Activated T-cell treated with anti-CD3 and anti-CD28 coated beads for 24 hours (primary cell): ENCODE measurements around the gene HHIP.

ENCODE experiments used
- DNase-seq: peaks from one replicate; pipeline ENCODE4 v3.0.0-alpha.2; 2020; ENCODE audit warnings: low read depth

The HHIP gene

GRCh38 chr4:144658015-144658567 is 12.1 kb downstream of the HHIP start:
- DNase-seq, result no peak

GRCh38 chr4:144658903-144659302 is 12.9 kb downstream of the HHIP start:
- no peak for DNase-seq

- no peak for DNase-seq
Observed at GRCh38 chr4:144659447-144659846, 13.5 kb downstream of the HHIP start.

GRCh38 chr4:144663834-144664475 is 18.0 kb downstream of the HHIP start:
- DNase-seq, result no peak

GRCh38 chr4:144666539-144667175 is 20.7 kb downstream of the HHIP start:
- no peak for DNase-seq

GRCh38 chr4:144667500-144667899 is 21.5 kb downstream of the HHIP start:
- DNase-seq, result no peak

- no peak for DNase-seq
Observed at GRCh38 chr4:144670776-144671175, 24.8 kb downstream of the HHIP start.

GRCh38 chr4:144674711-144675110 is 28.8 kb downstream of the HHIP start:
- DNase-seq, result no peak

GRCh38 chr4:144681806-144682205 is 35.9 kb downstream of the HHIP start:
- DNase-seq, result no peak

GRCh38 chr4:144683516-144683915 is 37.6 kb downstream of the HHIP start:
- no peak for DNase-seq

GRCh38 chr4:144685911-144686310 is 40.0 kb downstream of the HHIP start:
- no peak for DNase-seq

GRCh38 chr4:144686921-144687320 is 41.0 kb downstream of the HHIP start:
- DNase-seq, result no peak

- no peak for DNase-seq
Observed at GRCh38 chr4:144687466-144687865, 41.5 kb downstream of the HHIP start.

GRCh38 chr4:144688035-144688569 is 42.1 kb downstream of the HHIP start:
- DNase-seq, result no peak

GRCh38 chr4:144689125-144689524 is 43.2 kb downstream of the HHIP start:
- no peak for DNase-seq

GRCh38 chr4:144695721-144696120 is 49.8 kb downstream of the HHIP start:
- DNase-seq, result no peak

- no peak for DNase-seq
Observed at GRCh38 chr4:144696376-144696775, 50.4 kb downstream of the HHIP start.

- DNase-seq, result no peak
Observed at GRCh38 chr4:144699565-144699964, 53.6 kb downstream of the HHIP start.

GRCh38 chr4:144701683-144702233 is 55.8 kb downstream of the HHIP start:
- no peak for DNase-seq

- no peak for DNase-seq
Observed at GRCh38 chr4:144703494-144703893, 57.5 kb downstream of the HHIP start.

- no peak for DNase-seq
Observed at GRCh38 chr4:144705601-144706590, 59.9 kb downstream of the HHIP start.

GRCh38 chr4:144709159-144709558 is 63.2 kb downstream of the HHIP start:
- no peak for DNase-seq
